ENCODE data around the gene KRTAP27-1. TPM values are rescaled to one million over a fixed set of nuclear protein-coding genes. Genes with fewer than 3 reads are reported as not detected.

The KRTAP27-1 gene
- total RNA-seq, 4 donors from 2014 or later = not detected

DNA sequence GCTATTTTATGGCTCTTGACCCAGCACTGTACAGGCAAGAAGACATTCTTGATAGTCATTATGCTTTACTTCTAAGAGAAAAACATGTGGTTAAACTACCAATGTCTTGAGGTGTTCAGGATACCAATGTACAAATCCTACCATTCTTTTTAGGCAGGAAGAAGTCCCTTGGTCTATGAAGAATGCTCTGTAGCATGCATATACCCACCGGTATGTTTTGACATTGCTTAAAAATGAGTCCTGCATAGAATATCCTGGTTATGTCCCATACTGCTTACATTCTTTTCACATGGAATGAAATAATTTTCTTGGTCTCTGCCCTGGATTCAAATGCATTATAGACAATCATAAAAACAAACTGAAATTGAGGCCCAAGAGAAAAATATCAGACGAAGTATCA, 4.8 kb downstream of the KRTAP27-1 start:
- TF ChIP-seq, protein P1, sequence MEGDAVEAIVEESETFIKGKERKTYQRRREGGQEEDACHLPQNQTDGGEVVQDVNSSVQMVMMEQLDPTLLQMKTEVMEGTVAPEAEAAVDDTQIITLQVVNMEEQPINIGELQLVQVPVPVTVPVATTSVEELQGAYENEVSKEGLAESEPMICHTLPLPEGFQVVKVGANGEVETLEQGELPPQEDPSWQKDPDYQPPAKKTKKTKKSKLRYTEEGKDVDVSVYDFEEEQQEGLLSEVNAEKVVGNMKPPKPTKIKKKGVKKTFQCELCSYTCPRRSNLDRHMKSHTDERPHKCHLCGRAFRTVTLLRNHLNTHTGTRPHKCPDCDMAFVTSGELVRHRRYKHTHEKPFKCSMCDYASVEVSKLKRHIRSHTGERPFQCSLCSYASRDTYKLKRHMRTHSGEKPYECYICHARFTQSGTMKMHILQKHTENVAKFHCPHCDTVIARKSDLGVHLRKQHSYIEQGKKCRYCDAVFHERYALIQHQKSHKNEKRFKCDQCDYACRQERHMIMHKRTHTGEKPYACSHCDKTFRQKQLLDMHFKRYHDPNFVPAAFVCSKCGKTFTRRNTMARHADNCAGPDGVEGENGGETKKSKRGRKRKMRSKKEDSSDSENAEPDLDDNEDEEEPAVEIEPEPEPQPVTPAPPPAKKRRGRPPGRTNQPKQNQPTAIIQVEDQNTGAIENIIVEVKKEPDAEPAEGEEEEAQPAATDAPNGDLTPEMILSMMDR (IDR thresholded peaks at IDR 0.05; ENCODE audit: low read depth) = no peak

DNA sequence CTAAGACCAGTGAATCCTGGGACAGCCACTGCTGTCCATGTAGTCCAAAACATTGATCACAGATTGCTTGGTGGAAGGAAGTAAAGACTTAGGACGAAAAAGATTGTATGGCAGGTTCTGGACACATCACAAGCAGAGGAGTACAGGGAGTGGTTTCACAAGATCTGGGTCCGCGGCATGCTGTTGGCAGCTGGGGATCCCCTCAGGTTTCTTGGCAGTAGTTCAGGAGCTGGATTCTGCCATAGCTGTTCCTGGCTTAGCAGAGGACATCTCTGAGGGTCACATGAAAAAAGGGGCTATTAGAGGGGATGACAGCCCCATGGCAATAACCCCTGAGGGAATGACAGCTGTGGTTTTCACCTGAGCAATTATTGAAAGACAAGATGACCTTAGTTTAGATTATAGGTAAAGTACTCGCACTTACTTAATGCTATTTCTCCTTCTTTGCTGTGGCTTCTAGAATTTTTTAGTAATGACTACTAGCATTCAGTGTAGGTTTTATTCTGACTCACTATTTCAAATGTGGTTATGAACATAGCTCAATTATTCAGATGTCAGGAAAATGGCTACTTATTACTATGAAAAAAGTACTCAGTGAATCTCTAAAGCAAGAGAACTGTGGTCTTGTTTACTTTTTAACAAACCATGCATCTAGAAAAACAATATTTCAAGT, 8.2 kb downstream of the KRTAP27-1 start:
- TF ChIP-seq, protein P1 (IDR thresholded peaks at IDR 0.05; ENCODE audit: low read depth) = no peak

DNA sequence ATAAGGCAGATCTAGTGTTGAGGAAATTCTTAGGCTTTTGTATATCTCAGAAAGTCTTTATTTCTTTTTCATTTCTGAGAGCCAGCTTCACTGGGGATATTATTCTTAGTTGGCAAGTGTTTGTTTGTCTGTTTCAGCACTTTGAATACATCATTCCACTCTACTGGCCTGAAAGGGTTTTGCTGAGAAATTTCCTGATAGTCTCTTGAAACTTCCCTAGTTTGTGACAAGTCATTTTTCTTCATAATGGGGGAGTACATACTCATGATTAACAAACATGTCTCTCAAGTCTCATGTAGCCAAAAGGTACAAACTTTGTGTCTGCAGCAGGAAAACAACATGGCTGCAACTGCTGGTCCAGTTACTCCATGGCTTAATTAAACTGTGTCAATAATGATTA, 11.1 kb downstream of the KRTAP27-1 start:
- TF ChIP-seq, protein P1 (IDR thresholded peaks at IDR 0.05; ENCODE audit: low read depth) = no peak

DNA sequence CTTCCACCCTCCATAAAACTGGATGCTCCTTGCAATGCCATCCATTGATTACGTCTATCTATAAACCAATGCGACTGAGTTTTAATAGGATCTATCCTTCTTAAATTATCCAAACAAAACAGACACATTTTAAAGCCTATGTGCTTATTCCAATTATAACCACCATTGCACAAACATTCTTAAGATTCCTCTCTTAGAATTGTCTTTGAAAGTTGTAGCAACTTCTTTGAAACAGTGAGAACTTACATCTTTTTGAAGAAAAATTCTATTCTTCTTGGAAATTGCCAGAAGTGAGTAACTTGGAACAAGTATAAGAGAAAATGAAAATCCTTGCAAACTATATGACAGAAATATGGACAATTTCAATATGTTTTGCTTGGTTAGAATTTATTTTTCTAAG, 17.3 kb downstream of the KRTAP27-1 start, which contains the start of gene KRTAP26-1:
KRTAP26-1 (minus strand) TSS at position 101 of the 400 bp plus-strand sequence. CDS start 280 bp downstream, outside the sequence.
- TF ChIP-seq, protein P1 (IDR thresholded peaks at IDR 0.05; ENCODE audit: low read depth) = no peak

DNA sequence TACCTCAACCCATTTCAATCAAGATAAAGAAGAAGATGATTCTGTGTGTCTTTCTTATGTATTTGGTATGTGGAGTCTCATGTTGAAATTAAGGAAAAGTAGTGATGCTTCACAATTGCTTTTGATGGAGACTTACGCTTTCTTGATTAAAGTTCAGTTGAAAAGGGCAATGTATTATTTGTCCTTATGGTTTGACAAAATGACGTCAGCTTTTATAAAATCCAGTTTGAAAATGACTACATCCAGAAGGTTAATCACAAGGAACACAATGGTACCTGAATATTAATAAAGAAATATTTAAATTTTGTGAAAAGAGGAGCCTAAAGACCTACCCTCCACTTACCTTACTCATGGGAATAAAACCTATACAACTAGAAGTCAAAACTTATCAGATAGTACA, 21.8 kb downstream of the KRTAP27-1 start:
- TF ChIP-seq, protein P1 (IDR thresholded peaks at IDR 0.05; ENCODE audit: low read depth) = no peak

DNA sequence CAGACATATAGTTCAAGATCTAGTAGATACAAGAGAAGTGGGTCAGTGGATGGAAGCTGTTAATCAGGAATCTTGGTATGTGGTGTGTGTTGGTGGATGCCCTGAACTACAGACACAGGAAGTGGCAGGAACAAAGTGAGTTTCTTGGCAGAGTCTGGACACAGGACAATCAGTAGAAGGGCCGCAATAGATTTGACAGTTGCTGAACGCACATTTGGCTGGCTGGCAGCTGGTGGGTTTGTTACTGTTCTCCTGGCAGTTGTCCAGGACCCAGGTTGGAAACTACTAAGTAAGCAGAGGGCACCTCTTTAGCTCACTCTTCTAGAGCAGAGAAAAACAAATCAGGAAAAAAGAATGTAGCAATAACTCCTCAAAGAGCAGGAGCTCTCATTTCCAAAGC, 30.6 kb downstream of the KRTAP27-1 start:
- TF ChIP-seq, protein P1 (IDR thresholded peaks at IDR 0.05; ENCODE audit: low read depth) = no peak

DNA sequence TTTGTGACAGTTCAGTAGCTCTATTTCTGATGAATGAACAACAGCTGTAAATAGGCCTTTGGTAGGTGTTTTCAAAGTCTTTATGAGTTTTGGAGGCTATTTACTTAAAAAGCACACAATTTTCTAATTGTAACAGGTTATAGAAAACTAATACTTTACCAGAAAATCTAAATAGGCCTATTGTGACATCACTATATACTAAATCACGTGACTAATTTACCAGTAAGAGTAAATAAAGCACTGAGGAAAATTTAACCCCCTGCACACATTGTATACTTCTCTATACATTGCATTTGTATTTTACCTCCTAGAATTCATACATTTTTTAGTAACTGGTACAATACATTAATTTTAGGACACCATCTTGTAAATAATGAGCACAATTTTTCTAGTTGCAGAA, 32.4 kb downstream of the KRTAP27-1 start:
- TF ChIP-seq, protein P1 (IDR thresholded peaks at IDR 0.05; ENCODE audit: low read depth) = no peak

Data from subcutaneous adipose tissue (tissue), 4 donors.